ENCODE measurements around the gene TAF4.
A peak's percentile ranks its signal among the peaks of the same experiment; 100 is the strongest.

Gene TAF4

GRCh38 chr20:62019144-62019805 is 46.4 kb downstream of the TAF4 start:
- no peak for DNase-seq

GRCh38 chr20:62018437-62019143 is 47.1 kb downstream of the TAF4 start:
- DNase-seq: no peak

- DNase-seq: no peak
These were observed 50.0 kb downstream of the TAF4 start for GRCh38 chr20:62015540-62016288.

- no peak for DNase-seq
These were observed 50.7 kb downstream of the TAF4 start for GRCh38 chr20:62014889-62015537.

- DNase-seq: no peak
These were observed 51.2 kb downstream of the TAF4 start for GRCh38 chr20:62014488-62014775.

GRCh38 chr20:62012631-62013030 is 53.0 kb downstream of the TAF4 start:
- DNase-seq: no peak

- DNase-seq: no peak
These were observed 53.6 kb downstream of the TAF4 start for GRCh38 chr20:62011938-62012534.

GRCh38 chr20:62011403-62011790 is 54.3 kb downstream of the TAF4 start:
- no peak for DNase-seq

- DNase-seq: peak; percentile 35
These were observed 54.9 kb downstream of the TAF4 start for GRCh38 chr20:62010551-62011402.

GRCh38 chr20:62009869-62010445 is 55.7 kb downstream of the TAF4 start:
- no peak for DNase-seq

- no peak for DNase-seq
These were observed 56.4 kb downstream of the TAF4 start for GRCh38 chr20:62009322-62009721.

- no peak for DNase-seq
These were observed 57.0 kb downstream of the TAF4 start for GRCh38 chr20:62008643-62009183.

GRCh38 chr20:62007127-62007647 is 58.5 kb downstream of the TAF4 start:
- no peak for DNase-seq

GRCh38 chr20:62006482-62006881 is 59.2 kb downstream of the TAF4 start:
- no peak for DNase-seq

GRCh38 chr20:62004614-62005013 is 61.1 kb downstream of the TAF4 start:
- no peak for DNase-seq

- DNase-seq: no peak
These were observed 61.9 kb downstream of the TAF4 start for GRCh38 chr20:62003567-62004405.

GRCh38 chr20:62002882-62003480 is 62.7 kb downstream of the TAF4 start:
- no peak for DNase-seq

GRCh38 chr20:62001178-62001715 is 64.4 kb downstream of the TAF4 start:
- no peak for DNase-seq

GRCh38 chr20:61998343-61999121 is 67.1 kb downstream of the TAF4 start:
- no peak for DNase-seq

All from activated effector memory CD4-positive, alpha-beta T cell treated with Interleukin-2 at 50 U/mL for 16 hours (primary cell).